ENCODE results near the gene HTR5A. TPM values are rescaled to one million over a fixed set of nuclear protein-coding genes. Genes with fewer than 3 reads are reported as not detected.

The HTR5A gene
- total and polyA plus RNA-seq, 7 donors, result not detected

DNA sequence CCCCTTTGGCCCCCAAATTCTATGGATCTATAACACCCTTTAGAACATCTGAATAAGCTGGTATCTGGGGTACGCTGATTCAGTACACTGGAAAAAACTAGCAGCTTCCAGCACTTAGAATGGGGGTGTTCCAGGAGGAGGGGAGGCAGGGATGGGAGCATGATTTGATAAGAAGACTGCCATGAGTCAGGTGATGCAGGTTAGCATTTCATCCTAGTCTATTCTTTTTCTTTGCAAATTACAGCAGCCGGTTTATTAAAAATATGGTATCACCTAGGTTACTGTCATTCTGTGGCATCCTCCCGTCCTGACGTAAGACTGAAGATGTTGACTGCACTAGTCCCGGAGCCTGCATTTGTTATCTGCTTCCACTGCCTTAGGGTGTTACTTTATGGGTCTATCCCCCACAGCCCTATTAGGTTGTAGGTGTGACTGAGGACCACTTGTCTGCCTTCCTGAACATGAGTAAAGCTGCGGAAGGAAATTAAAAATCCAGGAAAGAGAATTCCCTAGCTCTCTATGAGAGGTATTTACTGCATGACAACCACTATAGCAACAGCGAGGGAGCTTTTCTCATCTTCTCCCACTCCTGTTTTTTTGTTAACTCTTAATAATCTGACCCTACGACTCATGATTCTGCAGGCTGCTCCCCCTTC is 1.9 kb downstream of the HTR5A start:
- Histone ChIP-seq H3K27ac (no peak overlapping the region), H3K4me1 (peaks cover 0 to 3% (median 0%) of the 10 kb centered on the region in 4 donors), H3K4me3 (no peak overlapping the region), H3K36me3 (no peaks in the 10 kb centered on the region), H3K27me3 (peaks cover 0 to 31% (median 0%) of the 10 kb centered on the region in 3 donors), H3K9me3 (no peaks in the 10 kb centered on the region)
- DNase-seq, result no peak
- no peak for TF ChIP-seq EP300 (IDR thresholded peaks at IDR 0.05)
- no peak for TF ChIP-seq POLR2A (IDR thresholded peaks at IDR 0.05)
- no peak for TF ChIP-seq POLR2AphosphoS5 (IDR thresholded peaks at IDR 0.05)
- TF ChIP-seq, protein P1, sequence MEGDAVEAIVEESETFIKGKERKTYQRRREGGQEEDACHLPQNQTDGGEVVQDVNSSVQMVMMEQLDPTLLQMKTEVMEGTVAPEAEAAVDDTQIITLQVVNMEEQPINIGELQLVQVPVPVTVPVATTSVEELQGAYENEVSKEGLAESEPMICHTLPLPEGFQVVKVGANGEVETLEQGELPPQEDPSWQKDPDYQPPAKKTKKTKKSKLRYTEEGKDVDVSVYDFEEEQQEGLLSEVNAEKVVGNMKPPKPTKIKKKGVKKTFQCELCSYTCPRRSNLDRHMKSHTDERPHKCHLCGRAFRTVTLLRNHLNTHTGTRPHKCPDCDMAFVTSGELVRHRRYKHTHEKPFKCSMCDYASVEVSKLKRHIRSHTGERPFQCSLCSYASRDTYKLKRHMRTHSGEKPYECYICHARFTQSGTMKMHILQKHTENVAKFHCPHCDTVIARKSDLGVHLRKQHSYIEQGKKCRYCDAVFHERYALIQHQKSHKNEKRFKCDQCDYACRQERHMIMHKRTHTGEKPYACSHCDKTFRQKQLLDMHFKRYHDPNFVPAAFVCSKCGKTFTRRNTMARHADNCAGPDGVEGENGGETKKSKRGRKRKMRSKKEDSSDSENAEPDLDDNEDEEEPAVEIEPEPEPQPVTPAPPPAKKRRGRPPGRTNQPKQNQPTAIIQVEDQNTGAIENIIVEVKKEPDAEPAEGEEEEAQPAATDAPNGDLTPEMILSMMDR (IDR thresholded peaks at IDR 0.05), result no peak
- WGBS, 2 donors, result 68 to 78% methylated on average over 8 of the region's 8 CpGs
- intact Hi-C loops (cut with DNase I), result no loop called here

DNA sequence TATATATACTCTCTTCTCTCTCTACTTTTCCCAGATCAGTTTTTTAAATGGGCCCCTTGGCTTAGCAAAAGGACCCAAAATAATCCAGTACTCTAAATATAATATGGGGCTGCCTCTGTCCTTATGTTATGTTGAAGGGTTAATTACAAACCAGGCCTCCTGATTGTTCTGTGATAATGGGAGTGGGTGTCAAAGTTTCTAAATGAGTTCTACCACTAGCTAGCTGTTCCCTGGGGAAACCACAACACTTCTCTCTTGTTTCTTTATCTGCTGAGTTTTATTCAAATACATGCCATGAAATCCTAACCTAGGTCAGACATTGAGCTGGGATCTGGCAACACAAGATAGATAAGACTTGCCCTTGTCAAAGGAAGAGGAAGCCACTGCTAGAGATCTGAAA is 3.8 kb downstream of the HTR5A start:
- H3K4me1 ChIP-seq, result peaks cover 0 to 3% (median 0%) of the 10 kb centered on the region in 4 donors
- H3K9me3 ChIP-seq, result no peaks in the 10 kb centered on the region
- H3K36me3 ChIP-seq, result no peaks in the 10 kb centered on the region
- H3K27ac ChIP-seq, result no peak overlapping the region
- H3K4me3 ChIP-seq, result no peak overlapping the region
- DNase-seq, result no peak
- intact Hi-C loops (cut with DNase I), result no loop called here
- no peak for TF ChIP-seq POLR2AphosphoS5 (IDR thresholded peaks at IDR 0.05)
- TF ChIP-seq EP300 (IDR thresholded peaks at IDR 0.05), result no peak
- H3K27me3 ChIP-seq, result peaks cover 0 to 37% (median 0%) of the 10 kb centered on the region in 3 donors

DNA sequence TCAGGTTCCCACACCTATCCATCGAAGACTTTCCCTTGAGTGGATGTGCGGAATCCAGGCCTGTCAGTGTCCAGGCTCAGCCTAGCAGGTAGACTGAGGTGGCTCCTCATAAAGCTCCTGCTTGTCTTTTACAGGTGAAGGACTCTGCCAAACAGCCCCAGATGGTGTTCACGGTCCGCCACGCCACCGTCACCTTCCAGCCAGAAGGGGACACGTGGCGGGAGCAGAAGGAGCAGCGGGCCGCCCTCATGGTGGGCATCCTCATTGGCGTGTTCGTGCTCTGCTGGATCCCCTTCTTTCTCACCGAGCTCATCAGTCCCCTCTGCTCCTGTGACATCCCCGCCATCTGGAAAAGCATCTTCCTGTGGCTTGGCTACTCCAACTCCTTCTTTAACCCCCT is 13.9 kb downstream of the HTR5A start:
- TF ChIP-seq EP300 (IDR thresholded peaks at IDR 0.05) (no peak), POLR2AphosphoS5 (IDR thresholded peaks at IDR 0.05) (no peak), POLR2A (IDR thresholded peaks at IDR 0.05) (no peak)
- TF ChIP-seq, protein P1 (IDR thresholded peaks at IDR 0.05), result no peak
- Histone ChIP-seq H3K9me3 (no peaks in the 10 kb centered on the region), H3K27me3 (peaks cover 0 to 10% (median 6%) of the 10 kb centered on the region in 3 donors), H3K4me1 (no peaks in the 10 kb centered on the region), H3K4me3 (no peak overlapping the region), H3K27ac (no peak overlapping the region), H3K36me3 (no peaks in the 10 kb centered on the region)
- intact Hi-C loops (cut with DNase I), result no loop called here
- DNase-seq, result no peak
- 87 to 95% methylated on average over 14 of the region's 14 CpGs for WGBS, 2 donors

DNA sequence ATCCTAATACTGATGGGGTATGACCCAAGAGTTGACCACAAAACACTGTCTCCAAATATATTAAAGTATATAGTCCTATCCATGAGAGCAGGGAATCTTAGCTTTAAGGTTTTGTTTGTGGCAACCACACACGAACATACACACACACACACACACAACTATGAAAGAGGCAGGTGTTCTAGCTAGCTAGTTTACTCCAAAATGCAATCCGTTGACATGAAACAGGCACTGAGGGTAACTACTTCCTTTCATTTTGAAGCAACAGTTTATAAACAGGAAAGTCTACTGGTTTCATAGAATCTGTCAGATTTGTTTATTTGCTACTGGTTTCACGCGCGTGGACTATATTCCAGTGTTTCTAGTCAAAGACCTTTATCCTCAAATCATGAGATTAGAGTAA is 14.8 kb downstream of the HTR5A start:
- H3K36me3 ChIP-seq, result no peaks in the 10 kb centered on the region
- intact Hi-C loops (cut with DNase I), result no loop called here
- H3K9me3 ChIP-seq, result no peaks in the 10 kb centered on the region
- no peak overlapping the region for H3K4me3 ChIP-seq
- H3K4me1 ChIP-seq, result no peaks in the 10 kb centered on the region
- peaks cover 0 to 10% (median 6%) of the 10 kb centered on the region in 3 donors for H3K27me3 ChIP-seq
- DNase-seq, result no peak
- TF ChIP-seq POLR2A (IDR thresholded peaks at IDR 0.05) (no peak), EP300 (IDR thresholded peaks at IDR 0.05) (no peak), POLR2AphosphoS5 (IDR thresholded peaks at IDR 0.05) (no peak)
- TF ChIP-seq, protein P1 (IDR thresholded peaks at IDR 0.05), result no peak
- no peak overlapping the region for H3K27ac ChIP-seq
- WGBS, 2 donors, result 53 to 68% methylated on average over 5 of the region's 5 CpGs

DNA sequence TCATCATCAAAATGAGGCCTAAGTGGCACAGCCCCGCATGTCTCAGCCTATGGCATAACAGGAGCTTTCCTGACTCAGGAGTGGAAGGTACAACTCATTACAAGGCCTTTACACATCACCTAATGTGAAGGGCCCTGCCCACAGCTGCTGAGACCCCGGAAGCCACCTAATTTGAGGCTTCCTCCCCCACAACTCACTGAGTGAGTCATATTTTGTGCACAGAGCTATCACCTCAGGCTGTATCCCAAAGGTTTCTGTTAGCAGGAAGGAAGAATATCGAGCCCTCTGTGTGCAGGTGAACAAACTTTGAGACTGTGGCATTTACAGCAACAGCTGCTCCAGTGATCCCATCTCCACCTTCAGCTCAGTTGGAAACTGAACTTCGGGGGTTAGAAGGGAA is 20.6 kb downstream of the HTR5A start:
- TF ChIP-seq EP300 (IDR thresholded peaks at IDR 0.05), result no peak
- TF ChIP-seq POLR2AphosphoS5 (IDR thresholded peaks at IDR 0.05), result no peak
- TF ChIP-seq, protein P1 (IDR thresholded peaks at IDR 0.05), result no peak
- no peak for TF ChIP-seq POLR2A (IDR thresholded peaks at IDR 0.05)
- Histone ChIP-seq H3K36me3 (no peaks in the 10 kb centered on the region), H3K4me1 (no peaks in the 10 kb centered on the region), H3K27me3 (peaks cover 0 to 6% (median 3%) of the 10 kb centered on the region in 3 donors), H3K4me3 (no peak overlapping the region), H3K27ac (no peak overlapping the region), H3K9me3 (no peaks in the 10 kb centered on the region)
- no peak for DNase-seq
- 63 to 68% methylated on average over 4 of the region's 4 CpGs for WGBS, 2 donors
- intact Hi-C loops (cut with DNase I), result no loop called here
